PFSK-1 (cell line): Measurements from ENCODE around the gene CCDC9B.

Experiments
- FOXP2 ChIP-seq: optimal IDR thresholded peaks from 2 replicates; pipeline ENCODE3; 2011; ENCODE audit warnings: borderline replicate concordance, control low read depth, inconsistent platforms; ENCODE audit not compliant: insufficient read depth; ENCODE audit errors: extremely low read length, extremely low read depth
- POLR2AphosphoS5 ChIP-seq: IDR thresholded peaks from 2 replicates; pipeline ENCODE4 v1.6.1; 2012; ENCODE audit warnings: low read depth, mild to moderate bottlenecking, control low read depth, low read length, moderate library complexity
- REST ChIP-seq, 2 experiments: IDR thresholded peaks; 2 replicates each; pipeline versions ENCODE4 v1.6.1 to v1.8.0; 2011 to 2012; ENCODE audit warnings: low read depth in 2 of 2, low read length in 2 of 2, control low read depth in 1 of 2, inconsistent platforms in 1 of 2, mild to moderate bottlenecking in 1 of 2, moderate library complexity in 1 of 2; ENCODE audit not compliant: insufficient read depth in 1 of 2
- SIN3A ChIP-seq: IDR thresholded peaks from 2 replicates; pipeline ENCODE4 v1.6.1; 2012; ENCODE audit warnings: mild to moderate bottlenecking, low read length, moderate library complexity, borderline replicate concordance; ENCODE audit not compliant: insufficient read depth
- TAF1 ChIP-seq: IDR thresholded peaks from 2 replicates; pipeline ENCODE4 v1.6.1; 2012; ENCODE audit warnings: low read length, control low read depth, borderline replicate concordance; ENCODE audit not compliant: insufficient read depth

The CCDC9B gene

GRCh38 chr15:40297356-40297755 is 43.4 kb downstream of the CCDC9B start:
- TF ChIP-seq POLR2AphosphoS5 (no peak), FOXP2 (no peak), REST (IDR thresholded peaks at IDR 0.05; ENCODE audit: insufficient read depth in 1 of 2, low read depth in 2 of 2, low read length in 2 of 2) (no peak), TAF1 (no peak), SIN3A (no peak)

GRCh38 chr15:40296561-40297230 is 44.0 kb downstream of the CCDC9B start:
- TF ChIP-seq SIN3A (no peak), FOXP2 (no peak), TAF1 (no peak), REST (IDR thresholded peaks at IDR 0.05; ENCODE audit: insufficient read depth in 1 of 2, low read depth in 2 of 2, low read length in 2 of 2) (no peak), POLR2AphosphoS5 (no peak)

- TF ChIP-seq POLR2AphosphoS5 (no peak), FOXP2 (no peak), TAF1 (no peak), REST (IDR thresholded peaks at IDR 0.05; ENCODE audit: insufficient read depth in 1 of 2, low read depth in 2 of 2, low read length in 2 of 2) (no peak), SIN3A (no peak)
These were observed 44.7 kb downstream of the CCDC9B start for GRCh38 chr15:40295877-40296560.

- TF ChIP-seq TAF1 (no peak), REST (IDR thresholded peaks at IDR 0.05; ENCODE audit: insufficient read depth in 1 of 2, low read depth in 2 of 2, low read length in 2 of 2) (no peak), FOXP2 (no peak), SIN3A (no peak), POLR2AphosphoS5 (no peak)
These were observed 45.4 kb downstream of the CCDC9B start for GRCh38 chr15:40295297-40295696.
